Stimulated activated CD4-positive, alpha-beta T cell treated with anti-CD3 and anti-CD28 coated beads, Interleukin-1b, Interleukin-23, amount 100 ng/mL, for 1 hour (primary cell): ENCODE results near the gene WNK2.

Experiments
- DNase-seq, 2 donors: peaks; one replicate each; pipeline ENCODE4 v3.0.0-alpha.2; 2020; ENCODE audit warnings: low read depth in 2 of 2

WNK2 gene

DNA sequence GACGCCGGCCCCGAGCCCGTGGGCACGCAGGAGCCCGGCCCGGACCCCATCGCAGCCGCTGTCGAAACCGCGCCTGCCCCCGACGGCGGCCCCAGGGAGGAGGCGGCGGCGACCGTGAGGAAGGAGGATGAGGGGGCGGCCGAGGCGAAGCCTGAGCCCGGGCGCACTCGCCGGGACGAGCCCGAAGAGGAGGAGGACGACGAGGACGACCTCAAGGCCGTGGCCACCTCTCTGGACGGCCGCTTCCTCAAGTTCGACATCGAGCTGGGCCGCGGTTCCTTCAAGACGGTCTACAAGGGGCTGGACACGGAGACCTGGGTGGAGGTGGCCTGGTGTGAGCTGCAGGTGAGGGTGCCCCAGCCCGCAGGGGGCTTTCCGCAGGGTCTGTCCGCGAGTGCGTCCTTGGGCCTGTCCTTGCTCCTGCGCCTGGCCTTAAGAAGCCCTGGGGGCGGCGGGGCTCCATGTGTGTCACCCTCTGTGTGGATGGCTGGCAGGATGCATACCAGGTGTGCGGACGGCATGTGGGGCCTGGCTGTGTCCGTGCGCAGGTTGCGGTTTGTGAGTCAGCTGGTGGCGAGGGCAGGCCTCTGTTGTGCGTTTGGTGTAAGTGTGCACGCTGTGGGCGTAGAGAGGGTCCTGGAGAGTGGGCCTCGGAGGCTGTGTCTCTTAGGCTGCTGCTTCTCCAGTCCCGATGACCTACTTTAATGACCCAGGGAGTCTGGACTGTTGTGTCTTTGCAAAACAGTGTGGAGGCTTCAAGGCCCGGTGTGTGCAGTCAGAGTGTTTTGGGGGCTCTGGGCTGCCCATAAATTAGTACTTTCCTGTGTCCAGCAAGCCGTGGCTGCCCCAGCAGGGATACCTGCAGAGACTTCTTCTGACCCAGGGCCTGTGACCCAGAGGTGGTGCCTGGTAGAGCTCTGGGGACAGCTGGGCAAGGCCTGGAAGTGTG lies 1.6 kb downstream of the WNK2 start:
- no peak for DNase-seq

DNA sequence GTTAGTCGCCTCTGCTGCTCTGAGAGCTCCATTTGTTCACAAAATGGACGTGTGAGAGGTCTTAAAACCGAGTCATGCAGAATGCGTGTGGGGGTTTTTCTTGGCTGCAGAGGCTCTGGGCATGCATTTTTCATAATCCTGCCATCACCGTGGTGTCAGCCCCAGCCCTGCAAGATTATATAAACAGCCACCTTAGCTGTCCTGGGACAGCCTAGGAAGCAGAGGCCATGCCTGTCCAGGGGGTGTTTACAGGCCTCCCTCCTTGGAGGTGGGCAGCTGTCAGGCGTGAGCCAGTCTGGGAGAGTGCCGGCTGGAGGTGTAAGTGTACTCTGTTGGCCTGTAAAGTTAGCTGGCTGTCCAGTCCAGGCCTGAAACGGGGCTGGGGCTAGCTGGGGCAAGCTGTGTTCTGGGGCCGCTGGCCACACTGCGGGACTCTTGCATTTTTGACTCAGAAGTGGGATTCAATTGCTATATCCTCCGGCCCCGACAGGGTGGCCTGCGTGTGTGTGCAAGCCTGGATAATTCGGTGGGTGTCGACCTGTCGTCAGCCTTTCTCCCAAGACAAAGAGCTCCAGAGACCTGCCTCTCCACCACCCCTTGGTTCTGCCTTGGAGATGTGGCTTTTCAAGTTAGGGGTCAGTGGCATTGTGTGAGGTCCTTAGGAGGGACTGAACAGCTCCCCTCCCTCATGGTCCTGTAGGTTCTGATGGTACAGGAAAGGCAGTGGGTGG lies 2.4 kb downstream of the WNK2 start:
- DNase-seq, result no peak

DNA sequence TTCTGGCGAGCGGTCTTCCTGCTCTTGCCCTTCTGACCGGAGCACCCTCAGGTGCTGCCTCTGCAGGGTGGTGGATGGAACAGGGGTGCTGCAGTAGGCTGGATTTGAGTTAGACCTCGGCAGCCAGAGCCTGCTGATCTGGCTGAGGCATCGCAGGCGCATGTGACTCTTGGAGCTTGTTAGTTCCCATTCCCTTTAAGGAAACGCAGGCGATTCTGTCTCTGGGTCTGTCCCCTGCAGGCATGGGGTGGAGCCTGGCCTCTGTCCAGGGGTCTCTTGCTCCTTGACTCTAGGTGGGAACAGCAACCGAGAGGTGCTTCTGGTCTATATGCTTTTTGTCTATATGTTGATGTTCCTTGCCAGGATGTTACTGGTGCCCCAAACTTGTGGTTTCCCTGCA lies 3.1 kb downstream of the WNK2 start:
- no peak for DNase-seq

DNA sequence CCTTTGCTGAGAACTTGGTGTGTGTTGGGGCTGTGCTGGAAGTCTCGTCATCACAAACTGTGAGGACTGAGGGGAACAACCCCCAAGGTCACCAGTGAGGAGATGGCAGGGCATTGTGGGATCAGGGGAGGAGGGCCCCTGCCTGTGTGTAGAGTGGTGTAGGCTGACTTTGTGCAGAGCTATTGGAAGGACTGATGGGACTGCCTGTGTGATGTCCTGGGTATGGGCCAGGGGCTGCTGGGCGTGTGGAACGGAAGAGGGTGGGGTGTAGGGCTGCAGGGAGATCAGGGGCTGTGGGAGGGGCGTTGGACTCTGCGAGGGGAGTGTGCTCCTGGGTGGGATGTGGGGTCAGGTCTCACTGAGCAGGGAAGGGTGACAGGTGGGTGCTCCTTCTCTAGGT lies 3.6 kb downstream of the WNK2 start:
- no peak for DNase-seq

- DNase-seq, result no peak
These were observed 4.8 kb downstream of the WNK2 start for GRCh38 chr9:93188426-93189368.

- DNase-seq, result no peak
These were observed 5.6 kb downstream of the WNK2 start for GRCh38 chr9:93189369-93190132.

DNA sequence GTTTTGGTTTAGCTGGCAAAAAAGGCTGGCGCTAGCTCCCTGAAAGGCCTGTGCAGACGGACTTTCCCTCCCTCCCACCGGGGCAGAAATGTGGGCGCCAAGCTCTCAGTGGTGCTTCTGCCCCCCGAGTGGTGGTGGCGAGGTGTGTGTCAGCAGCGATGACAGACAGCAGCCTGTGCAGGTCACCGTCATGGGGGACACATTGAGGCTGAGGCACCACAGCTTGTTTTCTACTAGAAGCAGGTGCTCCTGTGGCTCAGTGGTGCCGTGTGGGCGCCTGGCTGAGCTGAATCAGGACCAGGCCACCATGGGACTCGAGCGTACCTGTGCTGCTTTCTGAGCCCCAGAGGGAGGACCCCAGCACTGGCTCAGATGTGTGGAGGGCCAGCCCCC lies 6.2 kb downstream of the WNK2 start:
- no peak for DNase-seq

- DNase-seq, result no peak
These were observed 6.9 kb downstream of the WNK2 start for GRCh38 chr9:93190656-93191353.

DNA sequence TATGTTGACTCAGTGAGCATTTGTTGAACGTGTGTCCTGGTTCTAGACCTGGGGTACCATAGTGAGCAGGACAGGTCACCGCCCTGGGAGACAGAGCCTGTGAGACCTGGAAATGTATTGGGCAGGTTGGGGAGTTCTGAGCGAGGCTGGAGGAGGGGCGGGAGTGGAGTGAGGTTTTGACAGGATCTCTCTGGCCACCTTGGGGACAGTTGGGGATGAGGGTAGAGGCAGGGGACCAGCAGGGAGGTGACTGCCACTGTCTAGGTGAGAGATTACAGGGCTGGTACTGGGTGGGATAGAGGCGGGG lies 7.4 kb downstream of the WNK2 start:
- no peak for DNase-seq

GRCh38 chr9:93192721-93193387 lies 8.9 kb downstream of the WNK2 start:
- no peak for DNase-seq

DNA sequence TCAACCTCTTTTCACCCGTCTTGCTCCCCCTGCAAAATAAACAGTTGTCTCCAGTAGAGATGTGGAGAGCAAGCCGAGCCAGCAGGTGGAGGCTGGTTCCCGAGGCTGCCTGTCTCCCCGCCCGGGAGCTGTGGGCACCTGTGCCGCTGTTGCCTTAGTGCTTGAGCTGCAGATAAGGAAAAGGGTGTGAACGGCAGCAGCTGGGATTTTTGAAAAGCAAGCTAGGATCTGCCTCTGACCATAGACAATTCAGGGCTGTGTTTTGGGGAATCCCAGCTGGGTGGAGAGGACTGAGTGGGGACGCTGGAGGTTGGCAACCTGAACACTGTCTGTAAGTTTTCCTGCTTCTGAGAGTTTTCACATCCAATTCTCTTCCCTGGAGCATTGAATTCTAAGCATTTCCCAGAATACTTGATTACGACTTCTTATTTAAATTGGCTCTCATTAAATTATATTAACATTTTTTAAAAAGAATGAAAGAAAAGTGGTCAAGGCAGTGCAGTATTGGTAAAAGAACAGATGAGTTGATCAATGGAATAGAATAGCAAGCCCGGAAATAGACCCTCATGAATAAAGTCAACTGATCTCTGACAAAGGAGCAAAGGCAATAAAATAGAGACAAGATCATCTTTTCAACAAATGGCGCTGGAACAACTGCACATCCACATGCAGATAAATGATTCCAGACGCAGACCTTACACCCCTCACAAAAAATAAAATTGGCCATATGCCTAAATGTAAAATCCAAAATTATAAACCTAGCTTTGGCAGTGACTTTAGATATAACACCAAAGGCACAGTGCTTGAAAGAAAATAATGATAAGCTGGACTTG lies 9.7 kb downstream of the WNK2 start:
- DNase-seq, result no peak

DNA sequence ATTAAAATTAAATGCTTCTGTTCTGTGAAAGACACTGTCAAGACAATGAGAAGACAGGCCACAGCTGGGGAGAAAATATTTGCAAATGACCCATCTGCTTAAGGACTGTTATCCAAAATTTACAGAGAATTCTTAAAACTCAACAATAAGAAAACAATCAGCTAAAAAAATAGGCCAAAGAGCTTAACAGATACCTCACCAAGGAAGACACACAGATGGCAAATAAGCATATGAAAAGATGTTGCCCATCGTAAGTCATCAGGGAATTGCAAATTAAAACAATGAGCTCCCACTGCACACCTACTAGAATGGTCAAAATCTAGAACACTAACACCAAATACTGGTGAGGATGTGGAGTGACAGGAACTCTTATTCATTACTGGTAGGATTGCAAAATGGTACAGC lies 10.3 kb downstream of the WNK2 start:
- no peak for DNase-seq

GRCh38 chr9:93194641-93195040 lies 10.7 kb downstream of the WNK2 start:
- DNase-seq, result no peak

- no peak for DNase-seq
These were observed 12.4 kb downstream of the WNK2 start for GRCh38 chr9:93196096-93197055.

- DNase-seq, result no peak
These were observed 13.7 kb downstream of the WNK2 start for GRCh38 chr9:93197670-93198069.

GRCh38 chr9:93198117-93198837 lies 14.3 kb downstream of the WNK2 start:
- DNase-seq, result no peak

DNA sequence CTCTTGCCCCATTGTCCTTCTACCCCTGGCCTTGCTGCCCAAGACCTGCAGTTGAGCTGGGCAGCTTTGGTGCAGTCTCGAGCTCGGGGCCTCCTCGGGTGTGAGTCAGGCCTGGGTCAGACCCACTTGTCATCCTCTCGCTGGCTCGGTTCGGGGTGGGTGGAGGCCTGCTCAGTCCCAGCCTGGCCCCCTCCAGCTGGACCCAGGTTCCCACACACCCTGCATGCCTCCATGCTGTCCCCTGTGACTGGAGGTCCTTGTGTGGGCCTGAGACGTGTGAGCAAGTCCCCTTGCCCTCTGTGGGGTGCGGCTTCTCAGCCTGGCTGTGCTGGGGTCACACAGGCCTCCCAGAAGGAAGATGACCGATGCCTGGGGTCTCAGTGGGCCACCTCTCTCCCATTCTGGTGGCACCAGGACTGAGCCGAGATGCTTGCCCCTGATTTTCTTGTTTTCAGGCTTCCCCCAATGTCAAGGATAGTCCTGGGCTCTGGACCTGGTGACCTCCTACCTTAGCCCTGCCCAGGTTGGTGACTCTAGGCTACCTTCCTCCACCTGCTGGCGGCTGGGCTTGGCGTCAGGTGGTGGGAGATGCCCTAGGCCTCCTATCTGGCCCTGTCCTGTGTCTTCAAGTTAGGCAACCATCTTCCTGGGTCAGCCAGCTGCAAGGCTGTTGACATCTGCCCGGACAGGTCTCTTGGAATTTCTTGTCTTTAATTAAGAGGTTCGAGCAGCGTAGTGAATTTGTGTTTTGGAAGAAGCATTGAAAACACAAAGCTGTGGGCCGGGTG lies 15.1 kb downstream of the WNK2 start:
- no peak for DNase-seq
